ENCODE measurements around the gene CDC42BPG.
A peak's percentile ranks its signal among the peaks of the same experiment; 100 is the strongest.

The CDC42BPG gene

GRCh38 chr11:64866173-64866491 is 21.7 kb upstream of the CDC42BPG start:
- Histone ChIP-seq H3K9ac (ENCODE audit: low read depth in 1 of 2, low read length in 2 of 2) (no peak overlapping the region), H3K27ac (ENCODE audit: low read depth in 2 of 2, low read length in 2 of 2) (peak overlapping the region; percentile 40 to 89), H3K27me3 (ENCODE audit: control insufficient read depth in 2 of 2, insufficient read depth in 2 of 2, low read length in 2 of 2) (no peaks in the 10 kb centered on the region), H3K9me3 (ENCODE audit: control insufficient read depth in 2 of 2, low read length in 2 of 2) (no peaks in the 10 kb centered on the region), H3K4me3 (ENCODE audit: low read length in 2 of 2) (peak overlapping the region in 1 of 2 donors; percentile 32), H3K36me3 (ENCODE audit: control insufficient read depth in 2 of 2, insufficient read depth in 2 of 2, low read length in 2 of 2) (peaks cover 8 to 13% of the 10 kb centered on the region in 2 donors), H3K4me1 (ENCODE audit: control insufficient read depth in 2 of 2, insufficient read depth in 2 of 2, low read length in 2 of 2) (peaks cover 58 to 70% of the 10 kb centered on the region in 2 donors)

GRCh38 chr11:64865286-64866172 is 21.1 kb upstream of the CDC42BPG start:
- Histone ChIP-seq H3K9me3 (ENCODE audit: control insufficient read depth in 2 of 2, low read length in 2 of 2) (no peaks in the 10 kb centered on the region), H3K36me3 (ENCODE audit: control insufficient read depth in 2 of 2, insufficient read depth in 2 of 2, low read length in 2 of 2) (peaks cover 4 to 10% of the 10 kb centered on the region in 2 donors), H3K4me1 (ENCODE audit: control insufficient read depth in 2 of 2, insufficient read depth in 2 of 2, low read length in 2 of 2) (peaks cover 52 to 65% of the 10 kb centered on the region in 2 donors), H3K9ac (ENCODE audit: low read depth in 1 of 2, low read length in 2 of 2) (peak overlapping the region; percentile 30 to 58), H3K27ac (ENCODE audit: low read depth in 2 of 2, low read length in 2 of 2) (peak overlapping the region; percentile 83 to 89), H3K4me3 (ENCODE audit: low read length in 2 of 2) (peak overlapping the region in 1 of 2 donors; percentile 48), H3K27me3 (ENCODE audit: control insufficient read depth in 2 of 2, insufficient read depth in 2 of 2, low read length in 2 of 2) (no peaks in the 10 kb centered on the region)

GRCh38 chr11:64864473-64865285 is 20.2 kb upstream of the CDC42BPG start:
- H3K9ac ChIP-seq (ENCODE audit: low read depth in 1 of 2, low read length in 2 of 2): peak overlapping the region; percentile 30 to 58
- no peaks in the 10 kb centered on the region for H3K27me3 ChIP-seq (ENCODE audit: control insufficient read depth in 2 of 2, insufficient read depth in 2 of 2, low read length in 2 of 2)
- H3K4me3 ChIP-seq (ENCODE audit: low read length in 2 of 2): peak overlapping the region in 1 of 2 donors; percentile 48
- peak overlapping the region; percentile 83 to 89 for H3K27ac ChIP-seq (ENCODE audit: low read depth in 2 of 2, low read length in 2 of 2)
- H3K4me1 ChIP-seq (ENCODE audit: control insufficient read depth in 2 of 2, insufficient read depth in 2 of 2, low read length in 2 of 2): peaks cover 48 to 62% of the 10 kb centered on the region in 2 donors
- H3K36me3 ChIP-seq (ENCODE audit: control insufficient read depth in 2 of 2, insufficient read depth in 2 of 2, low read length in 2 of 2): peaks cover 8 to 10% of the 10 kb centered on the region in 2 donors
- H3K9me3 ChIP-seq (ENCODE audit: control insufficient read depth in 2 of 2, low read length in 2 of 2): no peaks in the 10 kb centered on the region

- H3K36me3 ChIP-seq (ENCODE audit: control insufficient read depth in 2 of 2, insufficient read depth in 2 of 2, low read length in 2 of 2): peaks cover 9 to 14% of the 10 kb centered on the region in 2 donors
Observed at GRCh38 chr11:64864135-64864472, 19.7 kb upstream of the CDC42BPG start.

GRCh38 chr11:64863391-64864060 is 19.1 kb upstream of the CDC42BPG start:
- Histone ChIP-seq H3K4me1 (ENCODE audit: control insufficient read depth in 2 of 2, insufficient read depth in 2 of 2, low read length in 2 of 2) (peaks cover 44 to 58% of the 10 kb centered on the region in 2 donors), H3K4me3 (ENCODE audit: low read length in 2 of 2) (peak overlapping the region; percentile 10 to 20), H3K9me3 (ENCODE audit: control insufficient read depth in 2 of 2, low read length in 2 of 2) (no peaks in the 10 kb centered on the region)

More at GRCh38 chr11:64864135-64864472, 19.7 kb upstream of the CDC42BPG start:
- Histone ChIP-seq H3K27me3 (ENCODE audit: control insufficient read depth in 2 of 2, insufficient read depth in 2 of 2, low read length in 2 of 2) (no peaks in the 10 kb centered on the region), H3K4me1 (ENCODE audit: control insufficient read depth in 2 of 2, insufficient read depth in 2 of 2, low read length in 2 of 2) (peaks cover 44 to 58% of the 10 kb centered on the region in 2 donors), H3K9ac (ENCODE audit: low read depth in 1 of 2, low read length in 2 of 2) (peak overlapping the region; percentile 30 to 58), H3K27ac (ENCODE audit: low read depth in 2 of 2, low read length in 2 of 2) (peak overlapping the region; percentile 83 to 89), H3K9me3 (ENCODE audit: control insufficient read depth in 2 of 2, low read length in 2 of 2) (no peaks in the 10 kb centered on the region), H3K4me3 (ENCODE audit: low read length in 2 of 2) (peak overlapping the region; percentile 10 to 20)

GRCh38 chr11:64862987-64863390 is 18.5 kb upstream of the CDC42BPG start:
- peak overlapping the region in 1 of 2 donors; percentile 3 for H3K4me3 ChIP-seq (ENCODE audit: low read length in 2 of 2)
- H3K9me3 ChIP-seq (ENCODE audit: control insufficient read depth in 2 of 2, low read length in 2 of 2): no peaks in the 10 kb centered on the region
- peaks cover 16 to 17% of the 10 kb centered on the region in 2 donors for H3K36me3 ChIP-seq (ENCODE audit: control insufficient read depth in 2 of 2, insufficient read depth in 2 of 2, low read length in 2 of 2)
- H3K27ac ChIP-seq (ENCODE audit: low read depth in 2 of 2, low read length in 2 of 2): peak overlapping the region; percentile 83 to 89
- H3K4me1 ChIP-seq (ENCODE audit: control insufficient read depth in 2 of 2, insufficient read depth in 2 of 2, low read length in 2 of 2): peaks cover 45 to 52% of the 10 kb centered on the region in 2 donors
- no peaks in the 10 kb centered on the region for H3K27me3 ChIP-seq (ENCODE audit: control insufficient read depth in 2 of 2, insufficient read depth in 2 of 2, low read length in 2 of 2)
- H3K9ac ChIP-seq (ENCODE audit: low read depth in 1 of 2, low read length in 2 of 2): peak overlapping the region in 1 of 2 donors; percentile 32

More at GRCh38 chr11:64863391-64864060, 19.1 kb upstream of the CDC42BPG start:
- peaks cover 14 to 16% of the 10 kb centered on the region in 2 donors for H3K36me3 ChIP-seq (ENCODE audit: control insufficient read depth in 2 of 2, insufficient read depth in 2 of 2, low read length in 2 of 2)
- H3K9ac ChIP-seq (ENCODE audit: low read depth in 1 of 2, low read length in 2 of 2): peak overlapping the region; percentile 30 to 58
- no peaks in the 10 kb centered on the region for H3K27me3 ChIP-seq (ENCODE audit: control insufficient read depth in 2 of 2, insufficient read depth in 2 of 2, low read length in 2 of 2)
- peak overlapping the region; percentile 83 to 89 for H3K27ac ChIP-seq (ENCODE audit: low read depth in 2 of 2, low read length in 2 of 2)

GRCh38 chr11:64861227-64861975 is 16.9 kb upstream of the CDC42BPG start:
- Histone ChIP-seq H3K36me3 (ENCODE audit: control insufficient read depth in 2 of 2, insufficient read depth in 2 of 2, low read length in 2 of 2) (peaks cover 16 to 20% of the 10 kb centered on the region in 2 donors), H3K4me3 (ENCODE audit: low read length in 2 of 2) (peak overlapping the region in 1 of 2 donors; percentile 26), H3K4me1 (ENCODE audit: control insufficient read depth in 2 of 2, insufficient read depth in 2 of 2, low read length in 2 of 2) (peaks cover 49 to 63% of the 10 kb centered on the region in 2 donors), H3K27me3 (ENCODE audit: control insufficient read depth in 2 of 2, insufficient read depth in 2 of 2, low read length in 2 of 2) (no peaks in the 10 kb centered on the region), H3K9ac (ENCODE audit: low read depth in 1 of 2, low read length in 2 of 2) (no peak overlapping the region), H3K27ac (ENCODE audit: low read depth in 2 of 2, low read length in 2 of 2) (peak overlapping the region in 1 of 2 donors; percentile 89), H3K9me3 (ENCODE audit: control insufficient read depth in 2 of 2, low read length in 2 of 2) (no peaks in the 10 kb centered on the region)

GRCh38 chr11:64859542-64860414 is 15.3 kb upstream of the CDC42BPG start:
- Histone ChIP-seq H3K27ac (ENCODE audit: low read depth in 2 of 2, low read length in 2 of 2) (peak overlapping the region; percentile 58 to 82), H3K9ac (ENCODE audit: low read depth in 1 of 2, low read length in 2 of 2) (peak overlapping the region; percentile 13 to 26), H3K4me1 (ENCODE audit: control insufficient read depth in 2 of 2, insufficient read depth in 2 of 2, low read length in 2 of 2) (peaks cover 58 to 63% of the 10 kb centered on the region in 2 donors), H3K27me3 (ENCODE audit: control insufficient read depth in 2 of 2, insufficient read depth in 2 of 2, low read length in 2 of 2) (no peaks in the 10 kb centered on the region), H3K9me3 (ENCODE audit: control insufficient read depth in 2 of 2, low read length in 2 of 2) (no peaks in the 10 kb centered on the region), H3K4me3 (ENCODE audit: low read length in 2 of 2) (peak overlapping the region in 1 of 2 donors; percentile 15), H3K36me3 (ENCODE audit: control insufficient read depth in 2 of 2, insufficient read depth in 2 of 2, low read length in 2 of 2) (peaks cover 21 to 22% of the 10 kb centered on the region in 2 donors)

Measured in mucosa of rectum (tissue), 2 donors.